ENCODE measurements around the gene DGCR6L.
"Not testable (repeated sequence)": the region's sequence is repeated elsewhere in the genome, so short reads cannot be mapped to it uniquely, and the experiment has no call there.

The DGCR6L gene

GRCh38 chr22:20291249-20291586, 28.6 kb downstream of the DGCR6L start:
- DNase-seq, result no peak

GRCh38 chr22:20290578-20291248, 29.1 kb downstream of the DGCR6L start:
- DNase-seq, result no peak

- no peak for DNase-seq
These were observed 29.8 kb downstream of the DGCR6L start for GRCh38 chr22:20290045-20290392.

- not testable (repeated sequence) for DNase-seq
These were observed 30.4 kb downstream of the DGCR6L start for GRCh38 chr22:20289182-20290044.

GRCh38 chr22:20286784-20287423, 33.0 kb downstream of the DGCR6L start:
- DNase-seq, result not testable (repeated sequence)

- not testable (repeated sequence) for DNase-seq
These were observed 33.6 kb downstream of the DGCR6L start for GRCh38 chr22:20286312-20286660.

GRCh38 chr22:20285473-20286311, 34.2 kb downstream of the DGCR6L start:
- DNase-seq, result peak; percentile 32

- no peak for DNase-seq
These were observed 35.3 kb downstream of the DGCR6L start for GRCh38 chr22:20284471-20285086.

- no peak for DNase-seq
These were observed 36.2 kb downstream of the DGCR6L start for GRCh38 chr22:20283674-20284066.

GRCh38 chr22:20282901-20283673, 36.8 kb downstream of the DGCR6L start:
- DNase-seq, result no peak

GRCh38 chr22:20281891-20282290, 38.0 kb downstream of the DGCR6L start:
- no peak for DNase-seq

GRCh38 chr22:20281473-20281872, 38.4 kb downstream of the DGCR6L start:
- not testable (repeated sequence) for DNase-seq

- DNase-seq, result no peak
These were observed 39.0 kb downstream of the DGCR6L start for GRCh38 chr22:20280866-20281265.

- DNase-seq, result not testable (repeated sequence)
These were observed 39.7 kb downstream of the DGCR6L start for GRCh38 chr22:20280163-20280562.

GRCh38 chr22:20279662-20280134, 40.2 kb downstream of the DGCR6L start:
- DNase-seq, result no peak

GRCh38 chr22:20278726-20279490, 41.0 kb downstream of the DGCR6L start:
- DNase-seq, result not testable (repeated sequence)

- not testable (repeated sequence) for DNase-seq
These were observed 41.8 kb downstream of the DGCR6L start for GRCh38 chr22:20277936-20278635.

- DNase-seq, result no peak
These were observed 43.4 kb downstream of the DGCR6L start for GRCh38 chr22:20276468-20276867.

- DNase-seq, result no peak
These were observed 44.0 kb downstream of the DGCR6L start for GRCh38 chr22:20275836-20276235.

GRCh38 chr22:20275325-20275724, 44.5 kb downstream of the DGCR6L start:
- DNase-seq, result not testable (repeated sequence)
